Chondrocyte (in vitro differentiated cells): ENCODE measurements around the gene CAMKMT. TPM values are rescaled to one million over a fixed set of nuclear protein-coding genes. Genes with fewer than 3 reads are reported as not detected.

Experiments used
- DNase-seq: peaks from one replicate; pipeline ENCODE4 v3.0.0; 2021; ENCODE audit warnings: mixed read lengths, low spot score
- H3K27ac Mint-ChIP-seq: one replicate; pipeline ENCODE4 v1.8.0; 2021; ENCODE audit warnings: mild to moderate bottlenecking, moderate library complexity, mixed read lengths; ENCODE audit not compliant: unreplicated experiment
- H3K27me3 Mint-ChIP-seq: 2 replicates; pipeline ENCODE4 v1.8.0; 2021; ENCODE audit warnings: low read depth, mixed read lengths
- H3K36me3 Mint-ChIP-seq: 2 replicates; pipeline ENCODE4 v1.8.0; 2021; ENCODE audit warnings: low read depth, mixed read lengths
- H3K4me1 Mint-ChIP-seq: 2 replicates; pipeline ENCODE4 v1.8.0; 2021; ENCODE audit warnings: low read depth, mild to moderate bottlenecking, mixed read lengths
- H3K4me3 Mint-ChIP-seq: one replicate; pipeline ENCODE4 v1.8.0; 2021; ENCODE audit warnings: mild to moderate bottlenecking, moderate library complexity, mixed read lengths; ENCODE audit not compliant: unreplicated experiment
- H3K9me3 Mint-ChIP-seq: 2 replicates; pipeline ENCODE4 v1.8.0; 2021; ENCODE audit warnings: low read depth, mixed read lengths
- CTCF ChIP-seq: fragments of 200-600 bp; sonication (generic); IDR thresholded peaks from 2 replicates; pipeline ENCODE4 v1.5.0; 2021; ENCODE audit warnings: antibody characterized with exemption, mild to moderate bottlenecking, moderate library complexity
- total RNA-seq: library from RNA; stranded (reverse); gene quantifications from 3 replicates; pipeline ENCODE4 v1.2.1, GENCODE V29; 2021

Gene CAMKMT
- total RNA-seq, 1 donor from 2014 or later, result 6.5 TPM

GRCh38 chr2:44566059-44566458, 204.3 kb downstream of the CAMKMT start:
- TF ChIP-seq CTCF, result no peak
- no peak for DNase-seq
- Mint-ChIP-seq H3K36me3 (no peaks in the 10 kb centered on the region), H3K4me3 (no peak overlapping the region), H3K27ac (no peak overlapping the region), H3K27me3 (no peaks in the 10 kb centered on the region), H3K4me1 (no peaks in the 10 kb centered on the region), H3K9me3 (no peaks in the 10 kb centered on the region)

GRCh38 chr2:44569491-44569890, 207.7 kb downstream of the CAMKMT start:
- Mint-ChIP-seq H3K27ac (no peak overlapping the region), H3K9me3 (no peaks in the 10 kb centered on the region), H3K27me3 (no peaks in the 10 kb centered on the region), H3K4me1 (no peaks in the 10 kb centered on the region), H3K4me3 (no peak overlapping the region), H3K36me3 (no peaks in the 10 kb centered on the region)
- no peak for TF ChIP-seq CTCF
- DNase-seq, result no peak

DNA sequence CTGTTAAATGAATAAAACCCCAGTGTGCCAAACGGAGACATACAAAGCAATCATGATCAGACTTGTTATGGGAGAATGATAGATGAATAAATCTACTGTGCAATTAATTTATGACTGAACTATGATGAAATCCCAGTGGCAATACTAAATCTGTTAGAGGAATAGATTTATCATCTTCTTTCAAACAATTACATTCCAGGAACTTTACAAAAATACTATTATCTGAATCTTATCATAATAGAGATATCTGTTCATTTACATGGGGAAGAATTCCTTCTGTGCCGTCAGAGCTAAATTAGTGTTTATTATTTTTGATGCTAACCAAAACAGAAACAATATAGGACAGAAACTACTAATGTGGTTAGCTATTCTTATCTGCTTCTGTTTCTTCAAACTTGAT, 208.5 kb downstream of the CAMKMT start:
- H3K27ac Mint-ChIP-seq, result no peak overlapping the region

GRCh38 chr2:44570777-44571176, 209.0 kb downstream of the CAMKMT start:
- no peak for TF ChIP-seq CTCF
- Mint-ChIP-seq H3K9me3 (no peaks in the 10 kb centered on the region), H3K4me3 (no peak overlapping the region), H3K36me3 (no peaks in the 10 kb centered on the region), H3K27me3 (no peaks in the 10 kb centered on the region), H3K4me1 (no peaks in the 10 kb centered on the region), H3K27ac (no peak overlapping the region)
- DNase-seq, result no peak

More for the DNA sequence above, 208.5 kb downstream of the CAMKMT start:
- no peak overlapping the region for H3K4me3 Mint-ChIP-seq
- no peak for TF ChIP-seq CTCF
- H3K9me3 Mint-ChIP-seq, result no peaks in the 10 kb centered on the region
- H3K4me1 Mint-ChIP-seq, result no peaks in the 10 kb centered on the region
- no peaks in the 10 kb centered on the region for H3K27me3 Mint-ChIP-seq
- no peak for DNase-seq
- no peaks in the 10 kb centered on the region for H3K36me3 Mint-ChIP-seq

DNA sequence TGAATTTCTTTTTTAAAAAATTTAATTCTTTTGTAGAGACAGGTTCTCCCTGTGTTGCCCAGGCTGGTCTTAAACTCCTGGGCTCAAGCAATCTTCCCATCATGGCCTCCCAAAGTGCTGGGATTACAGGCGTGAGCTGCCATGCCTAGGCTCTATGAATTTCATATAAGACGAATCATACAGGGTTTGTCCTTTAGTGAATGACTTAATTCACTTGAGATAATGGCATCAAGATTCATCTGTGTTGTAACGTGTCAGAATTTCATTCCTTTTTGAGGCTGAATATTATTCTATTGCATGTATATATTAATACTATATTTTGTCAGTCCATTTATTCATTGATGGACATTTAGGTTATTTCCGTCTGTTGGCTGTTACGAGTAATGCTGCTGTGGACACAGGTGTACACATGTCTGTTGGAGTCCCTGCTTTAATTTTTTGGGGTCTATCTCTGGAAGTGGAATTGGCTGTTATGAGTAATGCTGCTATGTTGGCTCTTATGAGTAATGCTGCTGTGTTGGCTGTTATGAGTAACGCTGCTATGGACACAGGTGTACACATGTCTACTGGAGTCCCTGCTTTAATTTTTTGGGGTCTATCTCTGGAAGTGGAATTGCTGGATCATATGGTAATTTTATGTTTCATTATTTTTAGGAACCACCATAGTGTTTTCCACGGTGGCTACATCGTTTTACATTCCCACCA, 210.6 kb downstream of the CAMKMT start:
- no peak for DNase-seq
- no peak overlapping the region for H3K4me3 Mint-ChIP-seq
- no peak overlapping the region for H3K27ac Mint-ChIP-seq
- H3K9me3 Mint-ChIP-seq, result no peaks in the 10 kb centered on the region
- H3K4me1 Mint-ChIP-seq, result no peaks in the 10 kb centered on the region
- no peak for TF ChIP-seq CTCF
- H3K36me3 Mint-ChIP-seq, result no peaks in the 10 kb centered on the region
- H3K27me3 Mint-ChIP-seq, result no peaks in the 10 kb centered on the region
